ENCODE measurements around the gene SPRYD4.
"Not testable (repeated sequence)": the region's sequence is repeated elsewhere in the genome, so short reads cannot be mapped to it uniquely, and the experiment has no call there.

Gene SPRYD4

DNA sequence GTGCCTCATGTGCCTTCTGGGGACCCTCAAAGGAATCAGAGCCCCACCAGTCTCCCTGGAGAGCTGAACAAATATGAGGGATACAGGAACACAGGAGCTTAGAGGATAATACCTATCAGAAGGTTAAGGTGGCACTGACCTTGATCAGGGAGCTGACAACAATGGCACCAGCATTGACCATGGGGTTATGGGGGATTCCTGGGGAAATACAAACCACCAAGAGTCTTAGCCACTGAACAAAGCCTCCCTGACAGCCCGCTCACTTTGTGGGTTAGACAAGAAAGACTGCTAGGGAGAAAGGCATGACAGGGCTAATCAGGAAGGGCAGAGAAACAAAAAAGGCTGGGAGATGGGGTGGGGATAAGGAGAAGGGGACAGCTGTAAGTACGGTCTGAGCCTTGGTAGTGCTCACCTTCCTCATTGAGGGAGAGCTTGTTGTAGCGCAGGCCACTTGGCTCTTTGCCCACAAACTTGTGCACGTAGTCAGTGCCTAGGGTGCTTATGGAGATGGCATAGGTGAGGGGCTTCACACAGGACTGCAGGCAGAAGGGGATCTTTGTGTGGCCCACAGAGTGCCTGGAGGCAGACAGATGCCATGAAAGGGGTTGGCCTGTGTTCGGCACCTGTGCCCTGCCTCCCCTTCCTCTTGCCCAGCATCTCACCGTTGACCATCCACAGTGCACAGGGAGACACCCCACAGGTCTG is 9.3 kb downstream of the SPRYD4 start:
- DNase-seq = no peak

DNA sequence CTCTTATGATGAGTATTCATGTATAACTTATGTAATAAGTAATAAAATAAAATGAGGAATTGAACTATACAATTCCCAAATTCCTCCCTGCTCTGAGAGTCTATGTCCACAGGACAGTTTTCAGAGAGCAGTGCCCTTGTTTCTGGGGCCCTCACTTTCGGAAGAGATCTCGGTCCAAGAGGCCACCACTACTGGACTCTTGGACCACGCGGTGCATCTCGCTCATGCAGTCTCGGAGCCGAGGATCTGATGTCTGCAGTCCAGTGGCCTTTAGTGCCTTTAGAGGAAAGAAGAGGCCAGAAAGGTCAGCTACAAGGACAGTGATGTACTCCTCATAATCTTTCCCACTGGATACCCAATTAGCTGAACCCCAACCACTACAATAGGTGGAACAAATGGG is 11.2 kb downstream of the SPRYD4 start:
- DNase-seq = no peak

GRCh38 chr12:56484566-56484965 is 16.2 kb downstream of the SPRYD4 start:
- DNase-seq = no peak

DNA sequence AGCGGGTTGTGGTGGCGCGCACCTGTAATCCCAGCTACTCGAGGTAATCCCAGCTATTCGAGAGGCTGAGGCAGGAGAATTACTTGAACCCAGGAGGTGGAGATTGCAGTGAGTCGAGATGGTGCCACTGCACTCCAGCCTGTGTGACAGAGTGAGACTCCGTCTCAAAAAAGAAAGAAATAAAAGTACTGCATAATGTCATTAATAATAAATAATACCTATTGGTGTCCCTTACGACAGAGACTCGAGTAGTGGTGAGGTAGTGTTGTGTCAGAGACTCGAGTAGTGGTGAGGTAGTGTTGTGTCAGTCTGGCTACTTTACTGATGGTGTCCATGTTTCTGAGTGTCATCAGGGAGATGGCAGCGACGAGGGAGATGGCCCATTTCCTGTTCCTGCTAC is 18.3 kb downstream of the SPRYD4 start:
- DNase-seq = no peak

- no peak for DNase-seq
Measured at GRCh38 chr12:56487448-56488040, 19.2 kb downstream of the SPRYD4 start.

- peak; percentile 89 for DNase-seq
Measured at GRCh38 chr12:56488041-56488955, 19.9 kb downstream of the SPRYD4 start, which contains the start of gene GLS2. Gene GLS2 (minus strand): TSS chr12:56488161. CDS start chr12:56488118, 43 bp downstream.

DNA sequence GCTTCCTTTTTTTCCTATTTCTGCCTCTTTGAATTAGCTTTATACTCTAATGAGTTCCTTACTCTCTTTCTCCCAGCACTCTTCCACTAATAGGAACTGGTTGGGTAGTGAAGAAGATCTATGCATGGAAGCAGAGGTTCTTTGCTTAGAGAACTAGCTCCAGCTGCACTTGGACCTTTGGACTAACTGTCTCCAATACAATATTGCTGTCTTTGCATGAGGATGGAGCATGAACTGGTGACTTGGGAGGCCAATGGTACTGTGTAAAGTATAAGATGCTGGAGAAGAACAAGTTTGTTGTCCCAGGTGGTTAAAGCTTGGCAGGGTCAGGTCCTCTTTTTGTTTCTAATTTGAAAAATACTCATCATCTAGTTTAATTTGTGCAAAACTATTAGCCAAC is 22.0 kb downstream of the SPRYD4 start:
- DNase-seq = no peak

DNA sequence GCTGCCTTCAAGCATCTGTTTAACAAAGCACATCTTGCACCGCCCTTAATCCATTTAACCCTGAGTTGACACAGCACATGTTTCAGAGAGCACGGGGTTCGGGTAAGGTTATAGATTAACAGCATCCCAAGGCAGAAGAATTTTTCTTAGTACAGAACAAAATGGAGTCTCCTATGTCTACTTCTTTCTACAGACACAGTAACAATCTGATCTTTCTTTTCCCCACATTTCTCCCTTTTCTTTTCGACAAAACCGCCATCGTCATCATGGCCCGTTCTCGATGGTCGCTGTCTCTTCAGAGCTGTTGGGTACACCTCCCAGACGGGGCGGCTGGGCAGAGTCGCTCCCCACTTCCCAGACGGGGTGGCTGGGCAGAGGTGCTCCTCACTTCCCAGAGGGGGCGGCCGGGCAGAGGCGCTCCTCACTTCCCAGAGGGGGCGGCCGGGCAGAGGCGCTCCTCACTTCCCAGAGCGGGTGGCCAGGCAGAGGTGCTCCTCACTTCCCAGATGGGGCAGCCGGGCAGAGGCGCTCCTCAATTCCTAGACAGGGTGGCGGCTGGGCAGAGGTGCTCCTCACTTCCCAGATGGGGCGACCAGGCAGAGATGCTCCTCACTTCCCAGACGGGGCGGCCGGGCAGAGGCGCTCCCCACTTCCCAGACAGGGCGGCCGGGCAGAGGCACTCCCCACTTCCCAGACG is 25.2 kb downstream of the SPRYD4 start:
- not testable (repeated sequence) for DNase-seq

DNA sequence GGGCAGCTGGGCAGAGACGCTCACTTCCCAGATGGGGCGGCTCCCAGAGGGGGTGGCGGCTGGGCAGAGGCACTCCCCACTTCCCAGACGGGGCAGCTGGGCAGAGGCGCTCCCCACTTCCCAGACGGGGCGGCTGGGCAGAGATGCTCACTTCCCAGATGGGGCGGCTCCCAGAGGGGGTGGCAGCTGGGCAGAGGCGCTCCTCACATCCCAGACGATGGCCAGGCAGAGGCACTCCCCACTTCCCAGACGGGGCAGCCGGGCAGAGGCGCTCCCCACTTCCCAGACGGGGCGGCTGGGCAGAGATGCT is 25.7 kb downstream of the SPRYD4 start:
- DNase-seq = not testable (repeated sequence)

DNA sequence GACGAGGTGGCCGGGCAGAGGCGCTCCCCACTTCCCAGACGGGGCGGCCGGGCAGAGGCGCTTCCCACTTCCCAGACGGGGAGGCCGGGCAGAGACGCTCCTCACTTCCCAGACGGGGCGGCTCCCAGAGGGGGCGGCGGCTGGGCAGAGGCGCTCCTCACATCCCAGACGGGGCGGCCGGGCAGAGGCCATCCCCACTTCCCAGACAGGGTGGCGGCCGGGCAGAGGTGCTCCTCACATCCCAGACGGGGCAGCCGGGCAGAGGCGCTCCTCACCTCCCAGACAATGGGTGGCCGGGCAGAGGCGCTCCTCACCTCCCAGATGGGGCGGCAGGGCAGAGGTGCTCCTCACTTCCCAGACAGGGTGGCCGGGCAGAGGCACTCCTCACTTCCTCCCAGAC is 26.1 kb downstream of the SPRYD4 start:
- not testable (repeated sequence) for DNase-seq

GRCh38 chr12:56496704-56497103 is 28.3 kb downstream of the SPRYD4 start:
- DNase-seq = not testable (repeated sequence)

DNA sequence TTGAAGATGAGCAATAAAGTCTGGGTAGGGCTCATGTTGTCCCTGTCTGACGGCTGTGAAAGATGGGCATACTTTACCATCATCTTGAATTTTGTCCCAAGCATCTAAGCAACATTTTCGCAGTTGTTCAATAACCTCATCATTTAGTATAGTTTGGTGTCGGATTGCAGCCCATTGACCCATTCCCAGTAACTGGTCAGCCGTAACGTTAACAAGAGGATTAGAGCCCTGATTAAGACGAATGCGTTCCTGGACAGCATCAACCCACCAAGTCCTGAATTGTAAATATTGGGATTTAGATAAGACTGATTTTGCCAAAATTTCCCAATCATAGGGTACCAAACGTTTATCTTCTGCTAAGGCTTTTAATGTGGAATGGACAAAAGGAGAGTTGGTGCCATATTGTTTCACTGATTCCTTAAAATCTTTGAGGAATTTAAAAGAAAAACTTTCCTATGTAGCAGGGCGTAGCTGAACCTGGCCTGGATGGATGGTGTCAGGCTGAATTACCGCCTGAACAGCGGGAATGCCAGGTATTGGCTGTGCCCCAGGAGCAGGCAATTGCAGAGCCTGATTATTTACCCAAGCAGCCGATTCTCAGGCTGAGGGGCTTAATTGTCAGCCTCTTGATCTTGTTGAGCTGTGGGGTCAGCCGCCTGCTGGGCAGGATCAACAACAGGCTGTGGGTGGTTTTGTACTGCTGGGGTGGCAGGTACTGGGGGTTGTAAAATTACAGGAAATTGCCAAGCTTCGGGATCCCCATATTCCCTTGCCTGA is 29.9 kb downstream of the SPRYD4 start:
- DNase-seq = peak; percentile 65

DNA sequence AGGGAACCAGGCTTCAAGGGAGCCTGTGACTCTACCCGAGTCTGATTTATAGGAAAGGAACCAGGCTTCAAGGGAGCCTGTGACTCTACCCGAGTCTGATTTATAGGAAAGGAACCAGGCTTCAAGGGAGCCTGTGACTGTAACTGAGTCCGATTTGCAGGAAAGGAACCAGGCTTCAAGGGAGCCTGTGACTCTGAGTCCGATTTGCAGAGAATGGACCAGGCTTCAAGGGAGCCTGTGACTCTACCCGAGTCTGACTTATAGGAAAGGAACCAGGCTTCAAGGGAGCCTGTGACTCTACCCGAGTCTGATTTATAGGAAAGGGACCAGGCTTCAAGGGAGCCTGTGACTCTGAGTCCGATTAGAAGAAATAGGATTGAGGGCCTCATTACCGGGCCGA is 31.1 kb downstream of the SPRYD4 start:
- not testable (repeated sequence) for DNase-seq

- DNase-seq = not testable (repeated sequence)
Measured at GRCh38 chr12:56499879-56500278, 31.5 kb downstream of the SPRYD4 start.

DNA sequence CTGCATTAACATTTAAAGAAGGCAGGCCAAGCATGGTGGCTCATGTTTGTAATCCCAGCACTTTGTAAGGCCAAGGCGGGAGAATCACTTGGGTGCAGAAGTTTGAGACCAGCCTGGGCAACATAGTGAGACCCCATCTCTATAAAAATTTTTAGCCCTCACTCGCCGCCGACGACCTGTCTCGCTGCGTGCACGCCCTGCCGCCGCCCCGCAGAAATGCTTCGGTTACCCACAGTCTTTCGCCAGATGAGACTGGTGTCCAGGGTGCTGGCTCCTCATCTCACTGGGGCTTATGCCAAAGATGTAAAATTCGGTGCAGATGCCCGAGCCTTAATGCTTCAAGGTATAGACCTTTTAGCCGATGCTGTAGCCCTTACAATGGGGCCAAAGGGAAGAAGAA is 42.4 kb downstream of the SPRYD4 start:
- DNase-seq = no peak

GRCh38 chr12:56514014-56514318 is 45.6 kb downstream of the SPRYD4 start:
- DNase-seq = not testable (repeated sequence)

- DNase-seq = no peak
Measured at GRCh38 chr12:56517854-56518253, 49.5 kb downstream of the SPRYD4 start.

- DNase-seq = no peak
Measured at GRCh38 chr12:56518570-56518969, 50.2 kb downstream of the SPRYD4 start.

- no peak for DNase-seq
Measured at GRCh38 chr12:56520048-56520447, 51.7 kb downstream of the SPRYD4 start.

DNA sequence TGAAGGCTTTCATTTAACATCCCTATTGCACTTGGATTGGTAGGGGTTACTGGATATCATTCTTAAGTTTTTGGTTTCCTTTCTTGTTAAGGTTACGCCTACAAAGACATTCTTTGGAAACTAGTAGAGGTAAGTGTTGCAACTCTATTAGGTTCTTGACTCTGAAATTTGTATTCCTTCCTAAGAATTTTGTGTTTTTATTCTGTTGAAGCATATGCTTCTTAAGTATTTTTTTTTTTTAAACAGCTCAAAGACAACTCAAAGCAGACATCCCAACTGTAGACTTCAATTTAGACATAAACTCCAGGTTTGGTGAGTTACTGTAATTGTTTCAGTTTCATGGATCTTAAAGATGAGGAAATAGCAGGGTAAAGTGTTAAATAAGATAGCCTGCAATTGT is 52.1 kb downstream of the SPRYD4 start:
- no peak for DNase-seq

DNA sequence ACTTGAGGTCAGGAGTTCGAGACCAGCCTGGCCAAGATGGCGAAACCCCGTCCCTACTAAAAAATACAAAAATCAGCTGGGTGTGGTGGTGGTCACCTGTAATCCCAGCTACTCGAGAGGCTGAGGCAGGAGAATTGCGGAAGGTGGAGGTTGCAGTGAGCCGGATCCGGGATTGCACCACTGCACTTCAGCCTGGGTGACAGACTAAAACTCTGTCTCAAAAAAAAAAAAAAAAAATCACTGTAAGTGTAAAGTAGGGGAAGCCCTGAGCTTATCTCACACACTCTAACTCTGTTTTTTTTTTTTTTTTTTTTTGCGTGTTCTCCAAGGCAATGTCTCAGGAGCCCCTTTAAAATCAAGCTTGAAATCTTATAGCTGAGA is 52.8 kb downstream of the SPRYD4 start:
- DNase-seq = no peak

GRCh38 chr12:56521590-56522371 is 53.4 kb downstream of the SPRYD4 start, which contains the start of gene RBMS2:
Gene RBMS2 (plus strand): TSS chr12:56521820. CDS start chr12:56522024, 204 bp downstream.
- peak; percentile 18 for DNase-seq
